ENCODE results near the gene TUBA1C. TPM values are rescaled to one million over a fixed set of nuclear protein-coding genes. Genes with fewer than 3 reads are reported as not detected.
A peak's percentile ranks its signal among the peaks of the same experiment; 100 is the strongest.

The TUBA1C gene
- total and polyA plus RNA-seq, 9 of the 15 experiments (the other 6 are each of a cell fraction or from before 2014, with no cell fraction given): 755 to 3,012 (median 914) TPM

DNA sequence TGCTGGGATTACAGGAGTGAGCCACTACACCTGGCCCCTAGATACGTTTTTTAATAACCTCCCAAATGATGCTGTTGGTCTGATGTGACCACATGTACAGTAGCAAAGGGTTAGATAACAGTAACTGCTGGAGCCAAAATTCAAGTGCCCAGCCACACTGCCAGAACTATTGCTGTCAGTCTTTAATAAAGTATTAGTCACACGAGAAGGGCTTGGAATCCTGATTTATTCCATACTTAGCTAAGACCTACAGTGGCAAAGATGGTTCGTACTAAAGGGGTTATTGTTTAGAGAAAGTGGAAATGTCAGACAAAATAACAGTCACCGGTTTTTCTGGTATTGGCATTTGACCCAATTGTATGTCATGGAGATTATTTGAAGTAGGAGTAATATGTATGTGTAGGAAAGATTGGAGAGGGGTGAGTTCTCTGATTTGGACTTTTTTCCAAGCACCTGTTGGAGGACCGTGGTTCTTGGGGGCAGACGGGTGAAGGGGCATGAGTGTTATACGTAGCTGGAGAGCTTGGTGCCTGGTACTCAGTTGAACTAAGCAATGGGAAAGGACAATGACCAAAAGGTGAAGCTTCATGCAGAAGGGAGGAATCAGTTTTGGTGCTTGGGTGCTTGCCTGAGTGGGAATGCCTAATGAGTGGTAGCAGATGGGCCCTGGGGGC is 9.7 kb downstream of the TUBA1C start (continued):
- TF ChIP-seq, protein P1, sequence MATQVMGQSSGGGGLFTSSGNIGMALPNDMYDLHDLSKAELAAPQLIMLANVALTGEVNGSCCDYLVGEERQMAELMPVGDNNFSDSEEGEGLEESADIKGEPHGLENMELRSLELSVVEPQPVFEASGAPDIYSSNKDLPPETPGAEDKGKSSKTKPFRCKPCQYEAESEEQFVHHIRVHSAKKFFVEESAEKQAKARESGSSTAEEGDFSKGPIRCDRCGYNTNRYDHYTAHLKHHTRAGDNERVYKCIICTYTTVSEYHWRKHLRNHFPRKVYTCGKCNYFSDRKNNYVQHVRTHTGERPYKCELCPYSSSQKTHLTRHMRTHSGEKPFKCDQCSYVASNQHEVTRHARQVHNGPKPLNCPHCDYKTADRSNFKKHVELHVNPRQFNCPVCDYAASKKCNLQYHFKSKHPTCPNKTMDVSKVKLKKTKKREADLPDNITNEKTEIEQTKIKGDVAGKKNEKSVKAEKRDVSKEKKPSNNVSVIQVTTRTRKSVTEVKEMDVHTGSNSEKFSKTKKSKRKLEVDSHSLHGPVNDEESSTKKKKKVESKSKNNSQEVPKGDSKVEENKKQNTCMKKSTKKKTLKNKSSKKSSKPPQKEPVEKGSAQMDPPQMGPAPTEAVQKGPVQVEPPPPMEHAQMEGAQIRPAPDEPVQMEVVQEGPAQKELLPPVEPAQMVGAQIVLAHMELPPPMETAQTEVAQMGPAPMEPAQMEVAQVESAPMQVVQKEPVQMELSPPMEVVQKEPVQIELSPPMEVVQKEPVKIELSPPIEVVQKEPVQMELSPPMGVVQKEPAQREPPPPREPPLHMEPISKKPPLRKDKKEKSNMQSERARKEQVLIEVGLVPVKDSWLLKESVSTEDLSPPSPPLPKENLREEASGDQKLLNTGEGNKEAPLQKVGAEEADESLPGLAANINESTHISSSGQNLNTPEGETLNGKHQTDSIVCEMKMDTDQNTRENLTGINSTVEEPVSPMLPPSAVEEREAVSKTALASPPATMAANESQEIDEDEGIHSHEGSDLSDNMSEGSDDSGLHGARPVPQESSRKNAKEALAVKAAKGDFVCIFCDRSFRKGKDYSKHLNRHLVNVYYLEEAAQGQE (IDR thresholded peaks at IDR 0.05; ENCODE audit: borderline replicate concordance): no peak
- TF ChIP-seq, protein P1 (CRISPR knock-in tag; IDR thresholded peaks at IDR 0.05; ENCODE audit: low read depth): no peak
- TF ChIP-seq, protein P2, sequence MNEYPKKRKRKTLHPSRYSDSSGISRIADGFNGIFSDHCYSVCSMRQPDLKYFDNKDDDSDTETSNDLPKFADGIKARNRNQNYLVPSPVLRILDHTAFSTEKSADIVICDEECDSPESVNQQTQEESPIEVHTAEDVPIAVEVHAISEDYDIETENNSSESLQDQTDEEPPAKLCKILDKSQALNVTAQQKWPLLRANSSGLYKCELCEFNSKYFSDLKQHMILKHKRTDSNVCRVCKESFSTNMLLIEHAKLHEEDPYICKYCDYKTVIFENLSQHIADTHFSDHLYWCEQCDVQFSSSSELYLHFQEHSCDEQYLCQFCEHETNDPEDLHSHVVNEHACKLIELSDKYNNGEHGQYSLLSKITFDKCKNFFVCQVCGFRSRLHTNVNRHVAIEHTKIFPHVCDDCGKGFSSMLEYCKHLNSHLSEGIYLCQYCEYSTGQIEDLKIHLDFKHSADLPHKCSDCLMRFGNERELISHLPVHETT (CRISPR knock-in tag; conservative IDR thresholded peaks at IDR 0.05 in 1 of 2, IDR thresholded peaks at IDR 0.05 in 1 of 2): no peak
- no peak for TF ChIP-seq NCOA2 (IDR thresholded peaks at IDR 0.05; ENCODE audit: partially characterized antibody in 2 of 2)
- TF ChIP-seq SUPT5H (IDR thresholded peaks at IDR 0.05): peak; percentile 9; the same call in 1 of the 2 replicates
- no peak for TF ChIP-seq HLTF (IDR thresholded peaks at IDR 0.05)
- TF ChIP-seq, protein P3, sequence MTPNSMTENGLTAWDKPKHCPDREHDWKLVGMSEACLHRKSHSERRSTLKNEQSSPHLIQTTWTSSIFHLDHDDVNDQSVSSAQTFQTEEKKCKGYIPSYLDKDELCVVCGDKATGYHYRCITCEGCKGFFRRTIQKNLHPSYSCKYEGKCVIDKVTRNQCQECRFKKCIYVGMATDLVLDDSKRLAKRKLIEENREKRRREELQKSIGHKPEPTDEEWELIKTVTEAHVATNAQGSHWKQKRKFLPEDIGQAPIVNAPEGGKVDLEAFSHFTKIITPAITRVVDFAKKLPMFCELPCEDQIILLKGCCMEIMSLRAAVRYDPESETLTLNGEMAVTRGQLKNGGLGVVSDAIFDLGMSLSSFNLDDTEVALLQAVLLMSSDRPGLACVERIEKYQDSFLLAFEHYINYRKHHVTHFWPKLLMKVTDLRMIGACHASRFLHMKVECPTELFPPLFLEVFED (CRISPR knock-in tag; conservative IDR thresholded peaks at IDR 0.05): 0 out of 2 replicates have a peak, but pooled peaks have one; percentile 49
- no peak for TF ChIP-seq MED1 (CRISPR knock-in tag; IDR thresholded peaks at IDR 0.05; ENCODE audit: borderline replicate concordance)

All from K562 (cell line).